LNCAP (cell line): ENCODE results near the gene SLC4A2.
A peak's percentile ranks its signal among the peaks of the same experiment; 100 is the strongest.

Experiments used
- TF ChIP-seq, protein P1 (sequence below): fragments of 450-650 bp; IDR thresholded peaks from 2 replicates; pipeline ENCODE4 v1.5.1; 2017; ENCODE audit warnings: mild to moderate bottlenecking

Gene SLC4A2

GRCh38 chr7:151083824-151084160, 24.4 kb downstream of the SLC4A2 start:
- TF ChIP-seq, protein P1, sequence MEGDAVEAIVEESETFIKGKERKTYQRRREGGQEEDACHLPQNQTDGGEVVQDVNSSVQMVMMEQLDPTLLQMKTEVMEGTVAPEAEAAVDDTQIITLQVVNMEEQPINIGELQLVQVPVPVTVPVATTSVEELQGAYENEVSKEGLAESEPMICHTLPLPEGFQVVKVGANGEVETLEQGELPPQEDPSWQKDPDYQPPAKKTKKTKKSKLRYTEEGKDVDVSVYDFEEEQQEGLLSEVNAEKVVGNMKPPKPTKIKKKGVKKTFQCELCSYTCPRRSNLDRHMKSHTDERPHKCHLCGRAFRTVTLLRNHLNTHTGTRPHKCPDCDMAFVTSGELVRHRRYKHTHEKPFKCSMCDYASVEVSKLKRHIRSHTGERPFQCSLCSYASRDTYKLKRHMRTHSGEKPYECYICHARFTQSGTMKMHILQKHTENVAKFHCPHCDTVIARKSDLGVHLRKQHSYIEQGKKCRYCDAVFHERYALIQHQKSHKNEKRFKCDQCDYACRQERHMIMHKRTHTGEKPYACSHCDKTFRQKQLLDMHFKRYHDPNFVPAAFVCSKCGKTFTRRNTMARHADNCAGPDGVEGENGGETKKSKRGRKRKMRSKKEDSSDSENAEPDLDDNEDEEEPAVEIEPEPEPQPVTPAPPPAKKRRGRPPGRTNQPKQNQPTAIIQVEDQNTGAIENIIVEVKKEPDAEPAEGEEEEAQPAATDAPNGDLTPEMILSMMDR = no peak

- TF ChIP-seq, protein P1 = no peak
Measured at GRCh38 chr7:151085329-151085690, 25.9 kb downstream of the SLC4A2 start.

- TF ChIP-seq, protein P1 = no peak
Measured at GRCh38 chr7:151085691-151086620, 26.6 kb downstream of the SLC4A2 start, which contains the start of gene AGAP3. Gene AGAP3, plus strand, starts transcription at chr7:151086475. Its CDS starts 267 bp downstream, at chr7:151086742.

DNA sequence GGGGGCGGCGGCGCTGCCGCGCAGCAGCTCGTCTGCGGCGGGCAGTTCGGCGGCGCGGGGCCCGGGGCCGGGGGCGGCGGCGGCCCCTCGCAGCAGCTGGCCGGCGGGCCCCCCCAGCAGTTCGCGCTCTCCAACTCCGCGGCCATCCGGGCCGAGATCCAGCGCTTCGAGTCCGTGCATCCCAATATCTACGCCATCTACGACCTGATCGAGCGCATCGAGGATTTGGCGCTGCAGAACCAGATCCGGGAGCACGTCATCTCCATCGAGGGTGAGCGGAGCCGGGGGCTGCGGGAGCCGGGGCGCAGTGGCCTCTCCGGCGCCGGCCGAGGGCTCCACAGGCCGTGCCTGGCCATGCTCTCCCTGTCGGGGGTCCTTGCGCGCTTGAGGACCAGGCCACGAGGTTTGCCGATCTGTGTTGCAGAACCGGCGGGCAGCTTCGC, 27.4 kb downstream of the SLC4A2 start:
- TF ChIP-seq, protein P1 = no peak

DNA sequence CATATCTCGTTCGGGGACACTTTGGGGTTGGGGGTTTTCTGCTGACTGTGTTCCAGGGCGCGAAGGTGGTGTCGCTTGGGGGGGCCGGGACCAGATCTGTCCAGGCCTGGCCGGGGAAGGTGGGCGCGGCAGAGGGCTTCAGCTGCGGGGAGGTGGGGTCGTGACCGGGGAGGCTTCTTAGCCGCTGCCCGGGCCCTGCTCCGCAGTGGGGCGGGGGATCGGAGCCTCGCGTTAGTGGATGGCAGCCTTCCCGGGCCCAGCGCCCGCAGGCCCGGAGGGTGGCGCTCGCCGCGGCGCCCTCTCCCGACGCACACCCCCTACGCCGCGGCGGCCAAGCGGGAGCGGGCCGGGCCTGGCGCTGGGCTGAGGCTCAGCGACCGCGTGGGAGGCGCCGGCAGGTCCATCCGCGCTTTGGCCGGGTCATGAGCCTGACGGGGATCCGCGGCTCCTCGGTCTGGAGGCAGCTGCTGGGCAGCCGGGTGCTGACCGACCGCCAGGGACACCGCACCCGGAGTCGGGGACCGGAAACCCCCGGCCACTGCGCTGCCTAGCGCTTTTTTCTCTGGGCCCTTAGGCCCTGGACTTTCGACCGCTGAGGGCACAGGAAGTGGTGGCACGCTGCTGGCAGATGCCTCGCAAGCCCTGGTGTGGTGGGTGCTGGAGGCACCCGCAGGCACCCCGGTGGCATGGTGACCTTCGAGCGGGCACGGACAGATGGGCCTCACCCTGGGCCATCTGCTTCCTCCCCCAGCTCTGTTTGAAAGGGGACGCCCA, 28.0 kb downstream of the SLC4A2 start:
- TF ChIP-seq, protein P1 = peak; percentile 53

- TF ChIP-seq, protein P1 = no peak
Measured at GRCh38 chr7:151088019-151088855, 28.8 kb downstream of the SLC4A2 start.
